Measurements from ENCODE around the gene PCDH19. TPM values are rescaled to one million over a fixed set of nuclear protein-coding genes. Genes with fewer than 3 reads are reported as not detected.

PCDH19 gene
- total RNA-seq, 1 experiment from 2014 or later: 0.04 TPM

DNA sequence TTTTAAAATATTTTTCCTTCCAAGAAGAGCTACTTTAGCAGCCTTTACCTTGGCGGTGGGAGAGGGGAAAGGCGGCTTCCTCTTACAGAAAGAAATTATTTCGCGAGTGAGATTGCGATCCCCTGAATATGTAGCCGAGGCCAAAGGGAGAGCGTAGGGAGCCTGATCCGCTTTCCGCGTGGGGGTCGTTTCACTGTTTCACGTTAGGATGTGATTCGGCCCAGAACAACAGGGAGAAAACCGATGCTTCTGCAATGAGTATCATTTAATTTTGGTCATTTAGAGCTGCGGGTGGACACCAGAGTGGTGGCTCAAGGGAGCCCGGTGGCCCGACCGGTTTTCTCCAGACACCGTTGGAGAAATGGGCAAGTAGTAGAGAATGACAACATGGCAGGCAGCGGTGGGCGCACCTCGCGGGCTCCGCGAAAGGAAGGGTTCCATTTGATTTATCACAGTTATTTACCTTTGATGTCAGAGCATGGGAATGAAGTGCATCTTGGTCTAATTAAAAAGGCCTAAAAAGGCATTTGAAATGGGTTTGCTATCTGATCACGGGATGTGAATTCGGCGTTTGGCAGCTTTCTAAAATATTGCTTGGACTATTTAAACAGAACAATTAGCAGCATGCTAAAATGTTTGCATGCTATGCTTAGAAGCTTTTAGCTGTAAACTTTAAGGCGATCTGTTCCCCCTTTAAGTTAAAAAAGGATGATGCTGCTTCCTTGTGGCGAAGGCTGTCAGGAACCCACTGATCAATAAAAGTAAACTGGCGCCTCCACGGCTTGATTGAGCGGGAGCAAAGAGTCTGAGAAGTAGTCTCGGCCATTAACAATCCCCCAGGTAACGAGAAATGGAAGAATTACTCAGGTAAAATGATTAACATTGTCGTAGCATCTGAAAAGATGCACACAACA lies 2.0 kb upstream of the PCDH19 start:
- H3K4me2 ChIP-seq: no peak overlapping the region
- H3K4me3 ChIP-seq: no peak overlapping the region
- H3K27me3 ChIP-seq (ENCODE audit: insufficient read depth, low read depth): no peaks in the 10 kb centered on the region
- H3K27ac ChIP-seq: no peak overlapping the region
- H3F3A ChIP-seq (ENCODE audit: insufficient read depth, low read depth): no peaks in the 10 kb centered on the region
- H4K20me1 ChIP-seq (ENCODE audit: insufficient read depth): no peaks in the 10 kb centered on the region
- ChIA-PET CTCF (no interaction called here), POLR2A (ENCODE audit: unreplicated experiment) (no interaction called here)
- BruUV-seq (replicated peaks): no TSS peak
- intact Hi-C loops (cut with micrococcal nuclease; ENCODE audit: unreplicated experiment): no loop called here
- H3K79me2 ChIP-seq (ENCODE audit: low read depth): no peaks in the 10 kb centered on the region
- no peaks in the 10 kb centered on the region for H3K9me2 ChIP-seq (ENCODE audit: insufficient read depth)
- no peak for TF ChIP-seq EZH2 (IDR thresholded peaks at IDR 0.05; ENCODE audit: low read depth)
- no peak for TF ChIP-seq CTCF (conservative IDR thresholded peaks at IDR 0.05)
- no peak overlapping the region for H2AFZ ChIP-seq
- DNase-seq: no peak
- H3K9me3 ChIP-seq (ENCODE audit: insufficient read depth, low read depth): no peaks in the 10 kb centered on the region
- H3K4me1 ChIP-seq (replicated peaks; ENCODE audit: insufficient read depth): no peaks in the 10 kb centered on the region
- no peaks in the 10 kb centered on the region for H3K36me3 ChIP-seq (ENCODE audit: low read depth)

DNA sequence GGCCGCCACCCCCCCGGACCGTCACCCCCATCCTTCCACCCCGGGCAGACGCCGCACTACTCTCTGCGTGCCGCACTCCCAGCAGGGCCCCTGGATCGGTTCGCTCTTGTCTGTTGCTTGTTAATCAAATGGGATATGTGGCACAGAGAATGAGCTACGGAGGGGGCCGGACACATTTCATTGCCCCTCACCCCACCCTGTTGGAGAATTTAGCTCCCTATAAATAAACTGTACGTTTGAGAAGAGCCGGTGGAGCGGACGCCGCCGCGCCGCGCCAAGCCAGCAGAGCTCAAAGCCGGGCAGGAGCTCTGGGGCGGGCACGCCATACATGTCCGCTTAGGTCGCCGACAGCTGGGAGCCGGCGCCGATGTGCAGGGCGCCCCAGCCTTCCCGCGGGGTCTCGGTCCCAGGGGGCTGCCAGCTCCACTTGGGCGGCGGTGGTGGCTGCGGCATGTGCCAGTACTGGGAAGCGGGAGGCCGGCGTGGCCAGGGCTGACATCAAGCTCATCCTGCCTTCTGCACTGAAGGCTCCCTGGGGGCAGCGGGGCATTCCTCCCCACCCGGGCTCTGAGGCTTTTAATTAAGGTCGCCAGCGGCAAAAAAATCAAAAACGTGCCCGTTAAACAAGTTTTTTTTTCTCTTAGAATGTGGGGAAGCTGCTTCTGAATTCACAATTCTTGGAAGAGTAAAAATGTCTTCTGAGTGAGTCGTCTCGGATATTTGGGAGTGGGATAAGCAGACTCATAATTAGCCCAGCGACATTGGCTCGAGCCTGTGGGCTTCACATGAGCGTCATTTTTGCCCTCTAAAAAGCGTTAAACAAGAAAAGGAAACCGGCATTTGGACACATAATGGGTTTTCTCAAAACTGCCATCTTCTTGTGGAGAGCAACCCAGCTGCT lies 1.1 kb upstream of the PCDH19 start:
- H3K4me3 ChIP-seq: no peak overlapping the region
- intact Hi-C loops (cut with micrococcal nuclease; ENCODE audit: unreplicated experiment): no loop called here

More for the DNA sequence above, 1.1 kb upstream of the PCDH19 start:
- Histone ChIP-seq H3K4me1 (replicated peaks; ENCODE audit: insufficient read depth) (no peaks in the 10 kb centered on the region), H3K9me3 (ENCODE audit: insufficient read depth, low read depth) (no peaks in the 10 kb centered on the region), H3K27me3 (ENCODE audit: insufficient read depth, low read depth) (no peaks in the 10 kb centered on the region), H3K27ac (no peak overlapping the region), H3K9me2 (ENCODE audit: insufficient read depth) (no peaks in the 10 kb centered on the region), H2AFZ (no peak overlapping the region), H3K79me2 (ENCODE audit: low read depth) (no peaks in the 10 kb centered on the region), H3K4me2 (no peak overlapping the region), H4K20me1 (ENCODE audit: insufficient read depth) (no peaks in the 10 kb centered on the region), H3F3A (ENCODE audit: insufficient read depth, low read depth) (no peaks in the 10 kb centered on the region), H3K36me3 (ENCODE audit: low read depth) (no peaks in the 10 kb centered on the region)
- BruUV-seq (replicated peaks): no TSS peak
- no peak for DNase-seq
- POLR2A ChIA-PET (ENCODE audit: unreplicated experiment): no interaction called here
- CTCF ChIA-PET: no interaction called here
- TF ChIP-seq EZH2 (IDR thresholded peaks at IDR 0.05; ENCODE audit: low read depth) (no peak), CTCF (conservative IDR thresholded peaks at IDR 0.05) (no peak)
